GM12878 (cell line): ENCODE data around the gene UNC13D. TPM values are rescaled to one million over a fixed set of nuclear protein-coding genes. Genes with fewer than 3 reads are reported as not detected.
A peak's percentile ranks its signal among the peaks of the same experiment; 100 is the strongest.

ENCODE experiments used
- ATF3 ChIP-seq: IDR thresholded peaks from 2 replicates; pipeline ENCODE4 v1.6.1; 2011; ENCODE audit warnings: low read depth, mild to moderate bottlenecking, low read length, moderate library complexity, borderline replicate concordance; ENCODE audit errors: extremely low read depth
- BCL3 ChIP-seq: IDR thresholded peaks from 2 replicates; pipeline ENCODE4 v1.6.1; 2011; ENCODE audit warnings: borderline replicate concordance, low read depth, mild to moderate bottlenecking, moderate library complexity, low read length; ENCODE audit not compliant: insufficient read depth, poor library complexity, severe bottlenecking
- BRCA1 ChIP-seq: IDR thresholded peaks from 2 replicates; pipeline ENCODE4 v1.6.1; 2011; ENCODE audit warnings: low read depth, low read length, improper control_type of control experiment
- CBFB ChIP-seq: IDR thresholded peaks from 2 replicates; pipeline ENCODE4 v1.6.1; 2016; ENCODE audit warnings: antibody characterized with exemption, low read depth
- CHD2 ChIP-seq: IDR thresholded peaks from 2 replicates; pipeline ENCODE4 v1.6.1; 2011; ENCODE audit warnings: low read depth, low read length, improper control_type of control experiment, borderline replicate concordance
- ETV6 ChIP-seq, 2 experiments: fragments of 450-650 bp in 1 of 2; IDR thresholded peaks in 1 of 2; conservative IDR thresholded peaks in 1 of 2; 2 replicates each; pipeline ENCODE4 v1.6.1; 2014; ENCODE audit warnings: antibody characterized with exemption in 1 of 2, borderline replicate concordance in 1 of 2, low read depth in 1 of 2, mild to moderate bottlenecking in 1 of 2, moderate library complexity in 1 of 2
- HSF1 ChIP-seq: fragments of 150-350 bp; IDR thresholded peaks from 2 replicates; pipeline ENCODE4 v1.6.1; 2014; ENCODE audit warnings: mild to moderate bottlenecking, low read depth, low read length
- JUNB ChIP-seq: IDR thresholded peaks from 2 replicates; pipeline ENCODE4 v1.6.1; 2016; ENCODE audit warnings: antibody characterized with exemption, mild to moderate bottlenecking
- LARP7 ChIP-seq: fragments of 450-650 bp; IDR thresholded peaks from 2 replicates; pipeline ENCODE4 v1.6.1; 2017; ENCODE audit warnings: mild to moderate bottlenecking
- MLLT1 ChIP-seq: fragments of 450-650 bp; IDR thresholded peaks from 2 replicates; pipeline ENCODE4 v1.6.1; 2016; ENCODE audit warnings: mild to moderate bottlenecking
- NFXL1 ChIP-seq: fragments of 450-650 bp; IDR thresholded peaks from 2 replicates; pipeline ENCODE4 v1.6.1; 2017; ENCODE audit warnings: antibody characterized with exemption, mild to moderate bottlenecking, borderline replicate concordance
- NFYB ChIP-seq: IDR thresholded peaks from 2 replicates; pipeline ENCODE4 v1.6.1; 2011; ENCODE audit warnings: low read depth, mild to moderate bottlenecking, low read length, improper control_type of control experiment, moderate library complexity; ENCODE audit not compliant: insufficient read depth
- NR2C1 ChIP-seq: fragments of 450-650 bp; IDR thresholded peaks from 2 replicates; pipeline ENCODE4 v1.6.1; 2017; ENCODE audit warnings: antibody characterized with exemption, mild to moderate bottlenecking, moderate library complexity
- NRF1 ChIP-seq: conservative IDR thresholded peaks from 2 replicates; pipeline ENCODE4 v1.6.1; 2011; ENCODE audit warnings: mild to moderate bottlenecking, low read depth, low read length, improper control_type of control experiment
- RB1 ChIP-seq: fragments of 450-650 bp; formaldehyde crosslinking; IDR thresholded peaks from 2 replicates; pipeline ENCODE4 v1.6.1; 2017; ENCODE audit warnings: mild to moderate bottlenecking, borderline replicate concordance
- SIN3A ChIP-seq: IDR thresholded peaks from 2 replicates; pipeline ENCODE4 v1.6.1; 2012; ENCODE audit warnings: low read depth, low read length, improper control_type of control experiment
- SMAD1 ChIP-seq: fragments of 450-650 bp; IDR thresholded peaks from 2 replicates; pipeline ENCODE4 v1.6.1; 2018; ENCODE audit warnings: mild to moderate bottlenecking, low read depth; ENCODE audit not compliant: partially characterized antibody
- SMAD5 ChIP-seq: IDR thresholded peaks from 2 replicates; pipeline ENCODE4 v1.6.1; 2016; ENCODE audit warnings: antibody characterized with exemption, low read depth
- SUPT20H ChIP-seq: IDR thresholded peaks from 2 replicates; pipeline ENCODE4 v1.6.1; 2011; ENCODE audit warnings: low read depth, mild to moderate bottlenecking, low read length, moderate library complexity, borderline replicate concordance; ENCODE audit not compliant: control insufficient read depth
- SUZ12 ChIP-seq: fragments of 200-600 bp; sonication (generic); IDR thresholded peaks from one replicate; pipeline ENCODE4 v1.6.1; 2018; ENCODE audit warnings: antibody characterized with exemption, mild to moderate bottlenecking; ENCODE audit not compliant: unreplicated experiment
- TAF1 ChIP-seq: IDR thresholded peaks from 2 replicates; pipeline ENCODE4 v1.6.1; 2011; ENCODE audit warnings: mild to moderate bottlenecking, low read depth, low read length, borderline replicate concordance
- TCF7 ChIP-seq: IDR thresholded peaks from 2 replicates; pipeline ENCODE4 v1.6.1; 2014; ENCODE audit warnings: antibody characterized with exemption, borderline replicate concordance
- polyA plus RNA-seq, 11 experiments: library from polyadenylated mRNA; depleted of rRNA in 4 of 11; unstranded in 6 of 11; stranded (reverse) in 5 of 11; fragments of >200 nt; fragmentation: Nextera tagmentation in 4 of 11; fragmentation: Illumina TruSeq in 1 of 11; extraction: Ambion mirVana in 4 of 11; extraction: Trizol in 1 of 11; gene quantifications; 1 replicate in 1 of 11; 2 replicates in 10 of 11; pipeline versions ENCODE4 v1.2.1 to v1.2.3, GENCODE V29; 2011 to 2016; ENCODE audit warnings: inconsistent platforms in 2 of 11, missing spikeins in 2 of 11, low read depth in 1 of 11
- total RNA-seq, 4 experiments: library from RNA; depleted of rRNA in 3 of 4; stranded (reverse); fragments of >200 nt in 3 of 4; fragmentation: Illumina TruSeq in 1 of 4; extraction: Trizol in 1 of 4; gene quantifications; 2 replicates each; pipeline versions ENCODE4 v1.2.1 to v1.2.3, GENCODE V29; 2013 to 2021

The UNC13D gene
- total and polyA plus RNA-seq, 10 of the 15 experiments (the other 5 are each of a cell fraction or from before 2014, with no cell fraction given) = 0.32 to 63.9 (median 25.2) TPM

GRCh38 chr17:75785016-75785890 lies 59.0 kb downstream of the UNC13D start (continued):
- no peak for TF ChIP-seq BCL3
- TF ChIP-seq MLLT1 = peak; percentile 92
- TF ChIP-seq NFXL1 = peak; percentile 52; the same call in 1 of the 2 replicates
- TF ChIP-seq SMAD5 = peak; percentile 77
- peak in 1 of 2 experiments; percentile 30; a peak in 1 of 4 replicates for TF ChIP-seq ETV6 (conservative IDR thresholded peaks at IDR 0.05 in 1 of 2, IDR thresholded peaks at IDR 0.05 in 1 of 2; ENCODE audit: borderline replicate concordance in 1 of 2, low read depth in 1 of 2)
- TF ChIP-seq BRCA1 = no peak
- TF ChIP-seq NR2C1 = no peak
- TF ChIP-seq NFYB = no peak
- TF ChIP-seq SMAD1 = peak; percentile 93
- TF ChIP-seq JUNB = no peak
- TF ChIP-seq TAF1 = peak; percentile 77
- TF ChIP-seq HSF1 = no peak
- TF ChIP-seq SIN3A = no peak
- TF ChIP-seq TCF7 = no peak
- TF ChIP-seq CBFB = peak; percentile 79; the same call in 1 of the 2 replicates
- no peak for TF ChIP-seq SUPT20H
- TF ChIP-seq SUZ12 = no peak
- TF ChIP-seq NRF1 = no peak
- peak; percentile 95; the same call in 1 of the 2 replicates for TF ChIP-seq RB1
- TF ChIP-seq CHD2 = peak; percentile 12; the same call in 1 of the 2 replicates
- no peak for TF ChIP-seq ATF3
- TF ChIP-seq LARP7 = peak; percentile 86
